ENCODE measurements around the gene CCT8.

CCT8 gene
- 122 reads per million, percentile 86 among the genes with 10 or more reads in this experiment for total RNA-seq

DNA sequence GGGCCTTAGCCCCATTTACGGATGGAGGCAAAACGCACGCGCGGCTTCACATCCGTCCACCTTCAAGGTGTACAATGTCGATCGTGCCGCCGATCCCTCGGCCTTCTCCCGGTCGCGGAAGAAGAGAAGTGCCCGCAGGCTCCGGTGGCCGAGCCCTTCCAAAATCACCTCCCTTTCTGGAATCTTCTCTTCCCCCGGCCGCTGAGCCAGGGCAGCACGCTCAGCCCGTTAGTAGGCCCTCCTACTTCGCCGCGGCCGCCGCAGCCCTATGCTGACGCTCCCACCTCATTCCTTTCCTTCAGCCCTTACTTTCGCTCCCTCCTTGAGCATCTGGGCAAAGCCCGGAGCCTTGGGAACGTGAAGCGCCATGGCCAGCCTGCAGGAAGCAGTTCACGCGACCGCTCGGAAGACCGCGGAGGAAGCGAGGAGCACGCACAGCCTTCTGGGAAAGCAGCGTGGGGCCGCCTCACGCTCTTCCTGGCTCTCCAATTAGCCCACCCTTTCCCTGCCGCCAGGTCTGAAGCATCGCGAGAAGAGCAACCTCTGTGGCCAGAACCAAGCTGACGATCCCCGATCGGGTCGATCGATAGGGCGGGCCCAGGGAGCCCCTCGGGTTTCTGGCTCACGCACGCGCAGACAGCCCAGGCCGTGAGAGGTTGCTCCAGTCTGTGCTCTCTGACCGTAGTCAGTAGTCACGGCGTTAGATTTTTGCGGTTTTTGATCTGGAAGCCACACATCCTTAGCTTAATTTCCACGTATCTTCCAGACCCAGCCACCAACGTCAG, at the start of gene CCT8:
Gene CCT8, minus strand, starts transcription at position 427 of the 785 bp plus-strand sequence. Its CDS starts 58 bp downstream, at position 369.
- DNase-seq = peak; percentile 99

DNA sequence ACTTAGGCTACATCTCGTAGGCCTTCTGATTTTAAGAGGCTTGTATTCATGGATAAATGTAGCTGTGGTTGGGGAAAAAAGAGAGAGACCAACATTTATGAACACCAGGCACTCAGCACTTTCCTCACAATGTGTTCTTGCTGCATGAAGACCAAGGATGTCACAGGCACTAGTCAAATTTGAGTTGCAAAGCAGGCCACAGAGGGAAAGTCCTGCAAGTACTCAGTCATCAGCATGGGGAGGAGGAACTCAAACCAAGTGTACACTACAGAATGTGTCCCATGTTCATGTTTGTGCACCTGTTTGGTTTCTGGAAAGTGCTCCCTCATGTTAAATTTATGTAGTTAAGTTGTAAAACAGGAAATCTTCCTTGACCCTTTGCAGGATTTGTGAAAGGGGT, 48.3 kb upstream of the CCT8 start:
- DNase-seq = no peak

- DNase-seq = no peak
Measured at GRCh38 chr21:29117372-29117955, 44.0 kb upstream of the CCT8 start.

- DNase-seq = no peak
Measured at GRCh38 chr21:29115899-29116298, 42.5 kb upstream of the CCT8 start.

DNA sequence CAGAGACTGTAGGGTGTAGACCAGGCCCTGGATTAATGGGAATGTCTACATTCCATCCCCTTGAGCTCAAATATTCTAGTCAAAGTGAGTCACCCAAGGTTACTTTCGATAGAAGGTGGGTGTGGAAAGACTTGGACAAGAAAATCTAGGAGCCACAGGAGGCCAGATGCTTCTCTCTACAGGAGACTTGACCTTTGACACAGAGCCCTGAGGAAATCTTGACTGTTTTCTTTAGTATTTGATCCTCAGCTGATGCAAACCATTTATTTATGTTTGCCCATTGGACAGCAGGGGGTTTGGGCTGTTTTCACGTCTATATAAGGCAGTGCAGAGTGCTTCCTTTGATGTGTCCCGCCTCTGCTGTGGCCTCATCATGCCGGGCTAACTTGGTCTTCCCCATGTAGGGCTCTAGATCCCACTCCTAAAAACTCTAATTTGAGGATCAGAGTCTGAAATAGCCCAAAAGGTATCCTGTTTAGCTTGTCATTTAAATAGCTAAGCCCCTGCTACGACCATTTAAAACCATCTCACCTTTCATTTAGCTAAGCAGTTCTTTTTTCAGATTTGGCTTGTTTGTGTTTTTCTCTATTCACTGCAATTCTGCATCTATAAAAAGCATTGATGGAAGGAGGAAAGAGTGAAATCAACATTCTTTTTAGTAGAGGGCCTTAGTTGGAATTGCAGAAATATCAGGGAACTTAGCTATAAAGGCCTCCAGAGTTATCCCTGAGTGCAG, 41.5 kb upstream of the CCT8 start:
- no peak for DNase-seq

- no peak for DNase-seq
Measured at GRCh38 chr21:29105218-29105617, 31.8 kb upstream of the CCT8 start.

GRCh38 chr21:29104239-29104708, 30.8 kb upstream of the CCT8 start:
- DNase-seq = no peak

DNA sequence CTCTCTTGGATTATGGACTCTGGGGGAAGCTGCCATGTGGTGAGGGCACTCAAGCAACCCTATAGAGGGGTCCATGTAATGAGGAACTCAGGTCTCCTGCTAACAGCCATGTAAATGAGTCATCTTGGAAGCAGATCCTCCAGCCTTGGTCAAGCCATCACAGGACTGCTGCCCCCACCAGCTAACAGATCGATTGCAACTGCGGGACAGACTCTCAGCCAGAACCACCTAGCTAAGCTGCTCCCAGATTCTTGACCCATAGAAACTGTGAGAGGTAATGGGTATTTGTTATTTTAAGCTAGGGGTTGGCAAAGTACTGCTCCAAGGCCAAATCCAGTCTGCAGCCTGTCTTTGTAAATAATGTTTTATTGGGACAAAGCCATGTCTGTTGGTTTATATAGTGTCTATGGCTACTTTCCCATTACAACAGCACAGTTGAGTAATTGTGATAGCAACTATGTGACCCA, 29.4 kb upstream of the CCT8 start:
- no peak for DNase-seq

- DNase-seq = no peak
Measured at GRCh38 chr21:29098156-29098555, 24.7 kb upstream of the CCT8 start.

DNA sequence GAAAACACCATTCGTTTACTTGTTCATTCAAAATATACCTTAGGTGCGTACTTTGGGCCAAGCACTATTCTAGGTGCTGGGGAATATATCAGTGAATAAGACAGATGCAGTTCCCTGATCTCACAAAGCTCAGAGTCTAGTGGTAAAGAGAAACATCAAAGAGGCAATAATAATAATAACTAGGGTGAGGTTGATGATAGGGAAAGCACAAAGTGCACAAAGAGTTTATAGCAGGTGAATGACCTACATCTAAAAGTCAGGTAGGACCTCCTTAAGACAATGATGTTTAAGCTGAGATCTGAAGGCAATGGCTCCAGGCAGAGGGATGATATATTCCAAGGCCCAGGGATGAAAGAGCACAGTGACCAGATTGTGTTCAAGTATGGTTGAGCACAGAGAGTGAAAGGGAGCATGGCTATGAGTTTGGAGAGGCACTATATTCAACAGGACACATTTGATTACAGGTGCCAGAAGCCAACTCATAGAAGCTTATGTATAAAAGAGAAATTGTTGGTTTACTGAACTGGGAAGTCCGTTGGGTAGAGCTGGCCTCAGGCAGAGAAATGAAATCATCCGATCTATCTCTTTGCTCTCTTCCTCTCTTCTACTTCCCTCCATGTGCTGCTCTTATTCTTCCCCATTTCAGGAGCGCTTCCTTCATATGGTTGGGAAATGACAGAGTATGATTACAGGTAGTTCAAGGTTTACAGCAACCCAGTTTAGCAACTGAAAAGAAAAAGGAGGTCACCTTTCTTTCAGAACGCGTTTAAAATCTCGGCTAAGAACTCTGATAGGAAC, 23.0 kb upstream of the CCT8 start:
- no peak for DNase-seq

- no peak for DNase-seq
Measured at GRCh38 chr21:29092102-29092959, 18.9 kb upstream of the CCT8 start.

- DNase-seq = no peak
Measured at GRCh38 chr21:29091033-29091432, 17.6 kb upstream of the CCT8 start.

DNA sequence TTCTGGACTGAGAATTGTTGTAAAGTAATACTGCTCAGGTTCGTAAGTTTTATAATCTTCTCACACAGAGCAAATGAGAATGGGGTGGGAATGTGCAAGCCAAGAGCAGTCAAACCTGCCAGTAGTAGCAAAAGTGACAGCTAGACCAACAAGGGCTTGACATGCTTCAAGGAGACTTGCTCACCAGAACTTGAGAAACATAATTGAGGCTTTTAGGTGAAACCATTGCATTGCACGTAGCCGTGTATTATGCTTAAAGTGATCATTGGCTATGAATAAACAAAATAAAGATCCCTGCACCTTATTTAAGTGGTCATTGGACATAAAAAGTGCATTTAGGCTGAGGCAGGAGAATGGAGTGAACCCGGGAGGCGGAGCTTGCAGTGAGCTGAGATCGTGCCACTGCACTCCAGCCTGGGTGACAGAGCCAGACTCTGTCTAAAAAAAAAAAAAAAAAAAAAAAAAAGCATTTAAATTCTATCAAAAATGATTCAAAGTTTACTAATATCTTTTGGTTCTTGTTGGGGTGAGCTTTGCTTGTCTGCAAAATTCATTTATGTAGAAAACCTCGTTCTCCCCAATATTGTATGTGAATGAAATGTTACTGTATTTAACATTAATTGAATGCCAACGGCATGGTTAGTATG, 11.8 kb upstream of the CCT8 start:
- DNase-seq = no peak

DNA sequence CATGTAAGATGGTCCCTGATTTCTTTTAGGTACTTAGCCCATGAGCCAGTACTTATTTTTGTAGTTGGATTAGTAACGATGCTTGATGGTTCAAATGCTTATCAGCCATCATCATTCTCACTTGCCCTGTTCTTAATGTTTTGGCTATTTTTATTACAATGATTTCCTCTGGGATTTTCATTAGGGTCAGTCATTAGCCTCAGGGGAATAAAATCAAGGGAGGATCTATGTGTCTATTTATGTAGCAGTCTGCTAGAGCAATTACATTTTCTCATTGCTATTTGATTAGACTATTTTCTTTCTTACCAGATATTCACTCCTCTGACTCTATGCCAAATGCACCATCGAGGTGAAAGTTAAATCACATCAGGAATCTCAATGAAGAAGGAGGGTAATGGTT, 10.9 kb upstream of the CCT8 start:
- DNase-seq = no peak

DNA sequence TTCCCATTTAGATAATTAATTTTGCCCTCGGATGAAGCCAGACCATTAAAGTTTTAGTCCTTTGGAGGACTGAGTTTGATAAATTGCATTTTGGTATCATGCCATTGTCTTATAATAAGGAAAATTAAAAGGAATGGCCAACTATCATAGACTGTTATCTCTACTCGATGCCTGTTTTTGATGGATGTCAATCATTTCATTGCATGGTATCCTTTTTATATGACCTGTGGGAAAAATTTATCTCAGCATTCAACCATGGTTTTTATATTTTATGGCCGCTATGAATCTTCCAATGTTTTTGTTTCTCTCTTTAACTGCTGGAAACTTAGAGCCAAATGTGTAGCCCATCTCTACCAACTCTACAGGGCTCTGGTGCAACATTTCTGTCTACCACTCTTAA, 9.9 kb upstream of the CCT8 start:
- no peak for DNase-seq

DNA sequence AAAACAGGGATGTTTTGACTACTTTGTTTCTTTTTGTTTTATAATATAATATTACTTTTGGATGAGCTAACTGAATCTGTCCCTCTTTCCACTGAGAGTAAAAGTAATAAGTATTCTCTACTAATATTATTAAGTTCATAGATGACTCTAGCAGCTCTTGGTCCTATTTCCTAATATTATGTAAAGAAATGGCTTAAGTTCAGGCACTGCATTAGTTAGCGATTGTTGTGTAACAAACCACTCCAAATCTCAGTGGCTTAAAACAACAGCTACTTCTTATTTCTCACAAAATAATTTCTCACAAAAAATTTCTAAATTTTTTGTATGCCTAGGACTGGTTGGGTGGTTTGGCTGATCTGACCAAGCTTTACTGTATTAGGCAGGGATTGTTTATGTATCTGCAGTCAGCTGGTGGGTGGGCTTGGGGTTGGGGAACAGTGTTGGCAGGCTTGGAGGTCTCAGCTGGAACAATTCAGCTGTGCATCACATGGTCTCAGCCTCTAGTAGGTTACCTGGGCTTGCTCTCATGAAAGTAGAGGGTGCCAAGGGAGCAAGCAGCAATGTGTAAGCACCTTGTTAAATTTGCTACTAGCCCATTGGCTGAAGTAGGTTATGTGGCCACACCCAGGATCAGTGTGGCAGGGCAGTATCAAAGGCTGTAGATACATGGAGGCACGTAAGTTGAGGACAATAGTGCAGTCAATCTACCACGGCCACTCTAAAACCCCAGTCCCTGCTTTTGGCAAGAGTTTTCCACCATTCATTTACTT, 8.8 kb upstream of the CCT8 start:
- no peak for DNase-seq

DNA sequence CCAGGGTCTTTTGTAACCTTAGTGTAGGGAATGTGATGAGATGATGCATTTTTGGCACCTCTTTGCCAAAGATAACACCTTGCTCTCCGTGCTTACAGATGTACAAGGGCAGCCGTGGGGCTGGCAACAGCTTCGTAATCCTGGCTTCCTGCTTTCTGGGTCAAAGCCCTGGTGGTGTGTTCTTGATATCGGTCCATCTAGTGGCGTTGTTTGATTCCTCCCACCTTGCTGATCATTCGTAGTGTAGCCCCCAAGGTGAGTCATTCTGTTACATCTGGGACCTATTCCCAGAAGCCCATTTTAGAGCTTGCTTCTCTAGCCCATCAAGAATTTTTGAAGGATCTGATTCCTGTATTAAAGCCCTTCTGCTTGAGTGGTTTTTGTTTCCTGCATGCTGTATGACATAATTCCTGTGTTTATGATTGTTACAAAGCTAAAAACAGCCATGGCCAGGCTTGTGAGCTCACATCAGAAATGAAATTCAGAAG, 7.0 kb upstream of the CCT8 start:
- no peak for DNase-seq

DNA sequence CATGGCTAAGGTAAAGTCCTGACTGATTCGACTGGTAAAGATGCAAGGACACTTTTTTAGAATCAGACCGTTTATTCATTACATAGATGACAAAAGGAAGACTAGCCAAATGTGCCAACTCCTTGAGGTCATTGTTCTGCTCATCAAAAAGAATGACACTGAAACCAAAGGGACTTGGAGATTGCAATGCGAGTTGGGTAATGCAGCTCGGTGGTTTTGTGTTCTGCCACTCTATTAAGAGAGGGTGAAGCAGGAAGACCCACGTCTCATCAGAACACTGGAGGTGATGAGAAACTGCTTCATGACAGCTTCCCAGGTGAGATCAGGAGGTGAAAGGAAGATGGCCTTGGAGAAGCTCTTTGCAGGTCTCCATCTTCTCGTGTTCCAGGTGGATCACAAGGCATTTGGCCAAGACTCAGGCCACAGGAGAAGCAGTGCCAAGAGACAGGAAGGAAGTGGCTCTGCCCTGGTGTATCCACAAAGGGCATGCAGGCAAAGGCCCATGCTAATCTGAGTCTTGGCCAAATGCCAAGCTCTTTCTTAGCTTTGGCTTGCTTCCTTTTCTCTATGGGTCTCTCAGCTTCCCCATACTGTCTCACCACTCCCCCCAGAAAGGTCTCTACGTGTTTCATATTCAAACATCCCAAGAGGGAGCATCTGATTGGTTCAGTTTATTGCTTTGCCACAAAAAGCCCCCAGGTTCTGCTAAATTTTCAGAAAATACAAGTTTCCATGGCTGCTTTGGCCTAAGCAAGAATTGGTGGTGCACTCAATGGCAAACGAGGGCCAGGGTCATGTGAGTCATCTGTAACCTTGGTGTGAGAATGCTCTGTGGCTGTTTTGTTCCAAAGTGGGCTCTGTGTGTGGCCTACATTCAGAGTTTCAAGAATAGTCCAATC, 5.7 kb upstream of the CCT8 start:
- DNase-seq = no peak

GRCh38 chr21:29077651-29078090, 4.2 kb upstream of the CCT8 start:
- DNase-seq = no peak

Measured in effector CD4-positive, alpha-beta T cell (primary cell).